Ramos (cell line): ENCODE measurements around the gene CCR9.
"Not testable (repeated sequence)": the region's sequence is repeated elsewhere in the genome, so short reads cannot be mapped to it uniquely, and the experiment has no call there.

Experiments
- in situ Hi-C: fragments of 300-500 bp; cut with MboI; formaldehyde crosslinking; loops from one replicate; pipeline ENCODE4 v1.14.3; 2022; ENCODE audit warnings: low sequenced_read_pairs; ENCODE audit not compliant: unreplicated experiment

CCR9 gene

GRCh38 chr3:45885979-45886705 lies at the start of gene CCR9:
Gene CCR9, plus strand, starts transcription at chr3:45886543. Its CDS starts 8,391 bp downstream, at chr3:45894934.
- in situ Hi-C loops = no loop called here

- in situ Hi-C loops = no loop called here
Observed at GRCh38 chr3:45838466-45838865, 47.9 kb upstream of the CCR9 start.

GRCh38 chr3:45841420-45841756 lies 45.0 kb upstream of the CCR9 start:
- in situ Hi-C loops = no loop called here

GRCh38 chr3:45841757-45842491 lies 44.4 kb upstream of the CCR9 start, which contains the start of gene LZTFL1:
Gene LZTFL1, minus strand, starts transcription at chr3:45842119. Its CDS starts 128 bp downstream, at chr3:45841991.
- in situ Hi-C loops = no loop called here

GRCh38 chr3:45842851-45843625 lies 43.3 kb upstream of the CCR9 start:
- in situ Hi-C loops = no loop called here

GRCh38 chr3:45844616-45845015 lies 41.7 kb upstream of the CCR9 start:
- in situ Hi-C loops = no loop called here

GRCh38 chr3:45848392-45848791 lies 38.0 kb upstream of the CCR9 start:
- in situ Hi-C loops = no loop called here

- in situ Hi-C loops = no loop called here
Observed at GRCh38 chr3:45852828-45853227, 33.5 kb upstream of the CCR9 start.

- in situ Hi-C loops = not testable (repeated sequence)
Observed at GRCh38 chr3:45856323-45856722, 30.0 kb upstream of the CCR9 start.

- in situ Hi-C loops = not testable (repeated sequence)
Observed at GRCh38 chr3:45857024-45857423, 29.3 kb upstream of the CCR9 start.

- in situ Hi-C loops = no loop called here
Observed at GRCh38 chr3:45858809-45859543, 27.4 kb upstream of the CCR9 start.

GRCh38 chr3:45860481-45860880 lies 25.9 kb upstream of the CCR9 start:
- in situ Hi-C loops = no loop called here

GRCh38 chr3:45861043-45861719 lies 25.2 kb upstream of the CCR9 start:
- in situ Hi-C loops = no loop called here

- in situ Hi-C loops = no loop called here
Observed at GRCh38 chr3:45864760-45865519, 21.4 kb upstream of the CCR9 start.

- in situ Hi-C loops = no loop called here
Observed at GRCh38 chr3:45865563-45865962, 20.8 kb upstream of the CCR9 start.

- in situ Hi-C loops = no loop called here
Observed at GRCh38 chr3:45868213-45868612, 18.1 kb upstream of the CCR9 start.

GRCh38 chr3:45868650-45869049 lies 17.7 kb upstream of the CCR9 start:
- in situ Hi-C loops = no loop called here

GRCh38 chr3:45869638-45870037 lies 16.7 kb upstream of the CCR9 start:
- in situ Hi-C loops = no loop called here

- in situ Hi-C loops = no loop called here
Observed at GRCh38 chr3:45870099-45870498, 16.2 kb upstream of the CCR9 start.
